SK-N-SH (cell line): ENCODE results near the gene SLC25A38. TPM values are rescaled to one million over a fixed set of nuclear protein-coding genes. Genes with fewer than 3 reads are reported as not detected.

Experiments
- CTCF ChIA-PET: fragments of 300-600, 350-600 bp; formaldehyde crosslinking; extraction: SDS; loops from one replicate; lab custom pipeline; 2021; lab: Yijun Ruan, JAX
- POLR2A ChIA-PET: fragments of 350-600 bp; sonication (Branson Sonifier 250); formaldehyde crosslinking; extraction: SDS; loops from one replicate; lab custom pipeline; 2020; ENCODE audit warnings: antibody characterized with exemption, inconsistent platforms; lab: Yijun Ruan, JAX
- DNase-seq: peaks from one replicate; pipeline ENCODE4 v3.0.0; 2012
- H2AFZ ChIP-seq: fragments of 200-600 bp; sonication (generic); 2 replicates; pipeline ENCODE4 v1.8.1; 2016; ENCODE audit warnings: antibody characterized with exemption, mild to moderate bottlenecking, low read depth
- H3F3A ChIP-seq: fragments of 200-600 bp; sonication (generic); replicated peaks from 2 replicates; pipeline ENCODE3; 2016; ENCODE audit warnings: antibody characterized with exemption, mild to moderate bottlenecking; ENCODE audit not compliant: insufficient read depth
- H3K27ac ChIP-seq, 2 experiments: fragments of 200-500 bp in 1 of 2; fragments of 200-600 bp in 1 of 2; sonication (Bioruptor generic) in 1 of 2; sonication (generic), shearing (Covaris generic) in 1 of 2; 2 replicates each; pipeline versions ENCODE4 v1.5.1 to v1.6.1; 2014 to 2016; ENCODE audit warnings: low read depth in 2 of 2, inconsistent platforms in 1 of 2, low read length in 1 of 2, mild to moderate bottlenecking in 1 of 2, mixed read lengths in 1 of 2
- H3K27me3 ChIP-seq: fragments of 200-600 bp; sonication (generic), shearing (Covaris generic); 2 replicates; pipeline ENCODE4 v1.6.1; 2016; ENCODE audit warnings: mixed run types; ENCODE audit not compliant: insufficient read depth
- H3K36me3 ChIP-seq, 2 experiments: fragments of 200-500 bp in 1 of 2; fragments of 200-600 bp in 1 of 2; sonication (Bioruptor generic) in 1 of 2; sonication (generic) in 1 of 2; replicated peaks in 1 of 2; 2 replicates each; pipeline versions ENCODE3 to v1.5.1; 2014 to 2016; ENCODE audit warnings: low read length in 1 of 2, mild to moderate bottlenecking in 1 of 2; ENCODE audit not compliant: insufficient read depth in 2 of 2, control insufficient read depth in 1 of 2
- H3K4me1 ChIP-seq, 2 experiments: fragments of 200-500 bp in 1 of 2; fragments of 200-600 bp in 1 of 2; sonication (Bioruptor generic) in 1 of 2; sonication (generic), shearing (Covaris generic) in 1 of 2; 2 replicates each; pipeline versions ENCODE4 v1.5.1 to v1.6.1; 2014 to 2016; ENCODE audit warnings: low read depth in 1 of 2, low read length in 1 of 2, mixed run types in 1 of 2; ENCODE audit not compliant: insufficient read depth in 2 of 2, control insufficient read depth in 1 of 2
- H3K4me2 ChIP-seq: fragments of 200-600 bp; sonication (generic), shearing (Covaris generic); 2 replicates; pipeline ENCODE4 v1.6.1; 2017; ENCODE audit warnings: mixed run types
- H3K4me3 ChIP-seq, 2 experiments: fragments of 200-500 bp in 1 of 2; fragments of 200-600 bp in 1 of 2; sonication (Bioruptor generic) in 1 of 2; sonication (generic), shearing (Covaris generic) in 1 of 2; 2 replicates each; pipeline versions ENCODE4 v1.5.1 to v1.8.1; 2014 to 2016; ENCODE audit warnings: low read depth in 2 of 2, inconsistent platforms in 1 of 2, low read length in 1 of 2, mild to moderate bottlenecking in 1 of 2, mixed read lengths in 1 of 2, moderate library complexity in 1 of 2
- H3K79me2 ChIP-seq: fragments of 200-600 bp; sonication (generic); 2 replicates; pipeline ENCODE4 v1.8.1; 2017; ENCODE audit warnings: mild to moderate bottlenecking; ENCODE audit not compliant: insufficient read depth
- H3K9ac ChIP-seq: fragments of 200-600 bp; sonication (generic); 2 replicates; pipeline ENCODE4 v1.6.1; 2017; ENCODE audit warnings: mixed run types
- H3K9me2 ChIP-seq: fragments of 200-600 bp; sonication (generic); 2 replicates; pipeline ENCODE4 v1.6.1; 2017; ENCODE audit warnings: mixed run types
- H3K9me3 ChIP-seq: fragments of 200-600 bp; sonication (generic); 2 replicates; pipeline ENCODE4 v1.6.1; 2017; ENCODE audit warnings: mixed run types, mild to moderate bottlenecking, moderate library complexity
- H4K20me1 ChIP-seq: fragments of 200-600 bp; sonication (generic); 2 replicates; pipeline ENCODE4 v1.6.1; 2017; ENCODE audit warnings: mild to moderate bottlenecking, mixed run types; ENCODE audit not compliant: insufficient read depth
- ELF1 ChIP-seq: IDR thresholded peaks from 2 replicates; pipeline ENCODE4 v1.4.0; 2012
- EZH2phosphoT487 ChIP-seq: fragments of 200-600 bp; sonication (generic); IDR thresholded peaks from 2 replicates; pipeline ENCODE4 v1.6.1; 2017; ENCODE audit warnings: low read depth, mixed run types, mild to moderate bottlenecking, antibody characterized with exemption, moderate library complexity, borderline replicate concordance
- FOXJ3 ChIP-seq: sonication (generic); formaldehyde crosslinking; IDR thresholded peaks from 2 replicates; pipeline ENCODE4 v1.5.1; 2020; ENCODE audit warnings: mild to moderate bottlenecking, missing genetic modification reagents
- FOXM1 ChIP-seq: IDR thresholded peaks from 2 replicates; pipeline ENCODE4 v1.4.0; 2012; ENCODE audit warnings: low read depth, mild to moderate bottlenecking
- JUND ChIP-seq: IDR thresholded peaks from 2 replicates; pipeline ENCODE4 v1.4.0; 2012
- MXI1 ChIP-seq: IDR thresholded peaks from 2 replicates; pipeline ENCODE4 v1.6.1; 2012; ENCODE audit warnings: mild to moderate bottlenecking, low read depth, low read length, improper control_type of control experiment
- RAD21 ChIP-seq: IDR thresholded peaks from 2 replicates; pipeline ENCODE4 v1.6.1; 2012; ENCODE audit warnings: mild to moderate bottlenecking, low read length
- RCOR1 ChIP-seq: fragments of 150-350 bp; IDR thresholded peaks from 2 replicates; pipeline ENCODE4 v1.6.1; 2017; ENCODE audit warnings: antibody characterized with exemption, low read length
- RXRA ChIP-seq: IDR thresholded peaks from 2 replicates; pipeline ENCODE4 v1.4.0; 2012; ENCODE audit warnings: low read depth, mild to moderate bottlenecking, borderline replicate concordance
- SMC3 ChIP-seq: IDR thresholded peaks from 2 replicates; pipeline ENCODE4 v1.6.1; 2012; ENCODE audit warnings: low read depth, low read length, improper control_type of control experiment
- TAF1 ChIP-seq: IDR thresholded peaks from 2 replicates; pipeline ENCODE4 v1.6.1; 2012; ENCODE audit warnings: low read depth, mild to moderate bottlenecking, low read length, moderate library complexity, borderline replicate concordance
- TEAD4 ChIP-seq: IDR thresholded peaks from 2 replicates; pipeline ENCODE4 v1.4.0; 2012; ENCODE audit warnings: mild to moderate bottlenecking, borderline replicate concordance; ENCODE audit not compliant: insufficient read depth
- YY1 ChIP-seq: IDR thresholded peaks from 2 replicates; pipeline ENCODE4 v1.4.0; 2012; ENCODE audit warnings: low read depth, mild to moderate bottlenecking
- polyA plus RNA-seq, 3 experiments: library from polyadenylated mRNA; depleted of rRNA; stranded (reverse); fragments of >200 nt; gene quantifications; 2 replicates each; pipeline ENCODE4 v1.2.3, GENCODE V29; 2012
- TF ChIP-seq, protein P1 (sequence below): IDR thresholded peaks from 2 replicates; pipeline ENCODE4 v1.6.1; 2012; ENCODE audit warnings: mild to moderate bottlenecking, low read depth, low read length, moderate library complexity
- TF ChIP-seq, protein P2 (sequence below): IDR thresholded peaks from 2 replicates; pipeline ENCODE4 v1.4.0; 2012; ENCODE audit warnings: low read depth, borderline replicate concordance
- TF ChIP-seq, protein P3 (sequence below): IDR thresholded peaks from 2 replicates; pipeline ENCODE4 v1.4.0; 2012; ENCODE audit warnings: low read depth
- TF ChIP-seq, protein P4 (sequence below): fragments of 150-350 bp; IDR thresholded peaks from 2 replicates; pipeline ENCODE4 v1.6.1; 2016; ENCODE audit warnings: mild to moderate bottlenecking, low read depth, low read length
- TF ChIP-seq, protein P5 (sequence below): IDR thresholded peaks from 2 replicates; pipeline ENCODE4 v1.4.0; 2012; ENCODE audit warnings: low read depth, borderline replicate concordance

Gene SLC25A38
- polyA plus RNA-seq, 1 of the 3 experiments (the other 2 are of a cell fraction) = 34.9 TPM

DNA sequence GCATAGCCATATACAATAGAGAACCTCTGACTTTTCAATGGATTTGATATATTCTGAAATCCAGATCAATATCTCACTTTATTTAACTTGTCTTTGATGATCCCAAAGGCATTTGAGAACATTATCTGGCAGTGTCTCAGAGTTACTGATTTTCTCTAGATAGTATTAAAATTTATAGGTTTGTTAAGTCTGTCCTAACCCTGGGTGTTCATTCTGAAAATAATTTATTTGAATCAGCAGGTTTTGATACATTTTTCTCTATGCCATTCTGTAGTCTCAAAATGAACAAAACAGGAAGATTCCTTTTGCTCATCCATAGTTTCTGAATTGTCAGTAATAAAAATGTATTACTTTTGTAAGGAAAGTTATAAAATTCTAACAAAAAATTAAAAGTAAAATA lies 39.4 kb upstream of the SLC25A38 start:
- H3K27me3 ChIP-seq = no peaks in the 10 kb centered on the region
- no peak overlapping the region for H2AFZ ChIP-seq
- H3K9me2 ChIP-seq = no peaks in the 10 kb centered on the region
- H3K9me3 ChIP-seq = no peaks in the 10 kb centered on the region
- H3K36me3 ChIP-seq = no peaks in the 10 kb centered on the region
- H3K9ac ChIP-seq = no peak overlapping the region
- TF ChIP-seq TEAD4 (no peak), FOXJ3 (no peak), MXI1 (no peak), RCOR1 (no peak), FOXM1 (no peak), SMC3 (no peak), TAF1 (no peak), EZH2phosphoT487 (no peak), ELF1 (no peak), JUND (no peak), RXRA (no peak), YY1 (no peak), RAD21 (no peak)
- TF ChIP-seq, protein P1, sequence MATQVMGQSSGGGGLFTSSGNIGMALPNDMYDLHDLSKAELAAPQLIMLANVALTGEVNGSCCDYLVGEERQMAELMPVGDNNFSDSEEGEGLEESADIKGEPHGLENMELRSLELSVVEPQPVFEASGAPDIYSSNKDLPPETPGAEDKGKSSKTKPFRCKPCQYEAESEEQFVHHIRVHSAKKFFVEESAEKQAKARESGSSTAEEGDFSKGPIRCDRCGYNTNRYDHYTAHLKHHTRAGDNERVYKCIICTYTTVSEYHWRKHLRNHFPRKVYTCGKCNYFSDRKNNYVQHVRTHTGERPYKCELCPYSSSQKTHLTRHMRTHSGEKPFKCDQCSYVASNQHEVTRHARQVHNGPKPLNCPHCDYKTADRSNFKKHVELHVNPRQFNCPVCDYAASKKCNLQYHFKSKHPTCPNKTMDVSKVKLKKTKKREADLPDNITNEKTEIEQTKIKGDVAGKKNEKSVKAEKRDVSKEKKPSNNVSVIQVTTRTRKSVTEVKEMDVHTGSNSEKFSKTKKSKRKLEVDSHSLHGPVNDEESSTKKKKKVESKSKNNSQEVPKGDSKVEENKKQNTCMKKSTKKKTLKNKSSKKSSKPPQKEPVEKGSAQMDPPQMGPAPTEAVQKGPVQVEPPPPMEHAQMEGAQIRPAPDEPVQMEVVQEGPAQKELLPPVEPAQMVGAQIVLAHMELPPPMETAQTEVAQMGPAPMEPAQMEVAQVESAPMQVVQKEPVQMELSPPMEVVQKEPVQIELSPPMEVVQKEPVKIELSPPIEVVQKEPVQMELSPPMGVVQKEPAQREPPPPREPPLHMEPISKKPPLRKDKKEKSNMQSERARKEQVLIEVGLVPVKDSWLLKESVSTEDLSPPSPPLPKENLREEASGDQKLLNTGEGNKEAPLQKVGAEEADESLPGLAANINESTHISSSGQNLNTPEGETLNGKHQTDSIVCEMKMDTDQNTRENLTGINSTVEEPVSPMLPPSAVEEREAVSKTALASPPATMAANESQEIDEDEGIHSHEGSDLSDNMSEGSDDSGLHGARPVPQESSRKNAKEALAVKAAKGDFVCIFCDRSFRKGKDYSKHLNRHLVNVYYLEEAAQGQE = no peak
- TF ChIP-seq, protein P2, sequence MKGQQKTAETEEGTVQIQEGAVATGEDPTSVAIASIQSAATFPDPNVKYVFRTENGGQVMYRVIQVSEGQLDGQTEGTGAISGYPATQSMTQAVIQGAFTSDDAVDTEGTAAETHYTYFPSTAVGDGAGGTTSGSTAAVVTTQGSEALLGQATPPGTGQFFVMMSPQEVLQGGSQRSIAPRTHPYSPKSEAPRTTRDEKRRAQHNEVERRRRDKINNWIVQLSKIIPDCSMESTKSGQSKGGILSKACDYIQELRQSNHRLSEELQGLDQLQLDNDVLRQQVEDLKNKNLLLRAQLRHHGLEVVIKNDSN = no peak
- TF ChIP-seq, protein P3, sequence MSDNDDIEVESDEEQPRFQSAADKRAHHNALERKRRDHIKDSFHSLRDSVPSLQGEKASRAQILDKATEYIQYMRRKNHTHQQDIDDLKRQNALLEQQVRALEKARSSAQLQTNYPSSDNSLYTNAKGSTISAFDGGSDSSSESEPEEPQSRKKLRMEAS = no peak
- TF ChIP-seq, protein P4, sequence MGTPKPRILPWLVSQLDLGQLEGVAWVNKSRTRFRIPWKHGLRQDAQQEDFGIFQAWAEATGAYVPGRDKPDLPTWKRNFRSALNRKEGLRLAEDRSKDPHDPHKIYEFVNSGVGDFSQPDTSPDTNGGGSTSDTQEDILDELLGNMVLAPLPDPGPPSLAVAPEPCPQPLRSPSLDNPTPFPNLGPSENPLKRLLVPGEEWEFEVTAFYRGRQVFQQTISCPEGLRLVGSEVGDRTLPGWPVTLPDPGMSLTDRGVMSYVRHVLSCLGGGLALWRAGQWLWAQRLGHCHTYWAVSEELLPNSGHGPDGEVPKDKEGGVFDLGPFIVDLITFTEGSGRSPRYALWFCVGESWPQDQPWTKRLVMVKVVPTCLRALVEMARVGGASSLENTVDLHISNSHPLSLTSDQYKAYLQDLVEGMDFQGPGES = no peak
- TF ChIP-seq, protein P5, sequence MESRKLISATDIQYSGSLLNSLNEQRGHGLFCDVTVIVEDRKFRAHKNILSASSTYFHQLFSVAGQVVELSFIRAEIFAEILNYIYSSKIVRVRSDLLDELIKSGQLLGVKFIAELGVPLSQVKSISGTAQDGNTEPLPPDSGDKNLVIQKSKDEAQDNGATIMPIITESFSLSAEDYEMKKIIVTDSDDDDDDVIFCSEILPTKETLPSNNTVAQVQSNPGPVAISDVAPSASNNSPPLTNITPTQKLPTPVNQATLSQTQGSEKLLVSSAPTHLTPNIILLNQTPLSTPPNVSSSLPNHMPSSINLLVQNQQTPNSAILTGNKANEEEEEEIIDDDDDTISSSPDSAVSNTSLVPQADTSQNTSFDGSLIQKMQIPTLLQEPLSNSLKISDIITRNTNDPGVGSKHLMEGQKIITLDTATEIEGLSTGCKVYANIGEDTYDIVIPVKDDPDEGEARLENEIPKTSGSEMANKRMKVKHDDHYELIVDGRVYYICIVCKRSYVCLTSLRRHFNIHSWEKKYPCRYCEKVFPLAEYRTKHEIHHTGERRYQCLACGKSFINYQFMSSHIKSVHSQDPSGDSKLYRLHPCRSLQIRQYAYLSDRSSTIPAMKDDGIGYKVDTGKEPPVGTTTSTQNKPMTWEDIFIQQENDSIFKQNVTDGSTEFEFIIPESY = no peak
- H3K27ac ChIP-seq = no peak overlapping the region
- H3K4me1 ChIP-seq = peaks cover 0 to 2% of the 10 kb centered on the region in 2 experiments; a peak in 1 of 4 replicates
- no peak overlapping the region for H3K4me3 ChIP-seq
- ChIA-PET CTCF (no interaction called here), POLR2A (no interaction called here)
- H3K4me2 ChIP-seq = no peak overlapping the region
- no peaks in the 10 kb centered on the region for H3K79me2 ChIP-seq
- no peaks in the 10 kb centered on the region for H4K20me1 ChIP-seq
- H3F3A ChIP-seq = no peaks in the 10 kb centered on the region
- no peak for DNase-seq
